GM13976 (cell line): ENCODE results near the gene ITPRIP.

ENCODE experiments used
- DNase-seq: peaks from one replicate; pipeline ENCODE4 v3.0.0; 2012; ENCODE audit warnings: low spot score
- in situ Hi-C: fragments of 300-500 bp; cut with MboI; formaldehyde crosslinking; loops from one replicate; pipeline ENCODE4 v1.12.0; 2022; ENCODE audit warnings: low sequenced_read_pairs, mixed read lengths, inconsistent platforms; ENCODE audit not compliant: unreplicated experiment
- TF ChIP-seq, protein P1 (sequence below): IDR thresholded peaks from 2 replicates; pipeline ENCODE4 v1.5.1; 2012; ENCODE audit warnings: borderline replicate concordance, mild to moderate bottlenecking; ENCODE audit not compliant: insufficient read depth; ENCODE audit errors: extremely low read depth, missing control alignments, control extremely low read depth

The ITPRIP gene

GRCh38 chr10:104264783-104265182 lies 73.5 kb downstream of the ITPRIP start:
- in situ Hi-C loops: no loop called here
- TF ChIP-seq, protein P1, sequence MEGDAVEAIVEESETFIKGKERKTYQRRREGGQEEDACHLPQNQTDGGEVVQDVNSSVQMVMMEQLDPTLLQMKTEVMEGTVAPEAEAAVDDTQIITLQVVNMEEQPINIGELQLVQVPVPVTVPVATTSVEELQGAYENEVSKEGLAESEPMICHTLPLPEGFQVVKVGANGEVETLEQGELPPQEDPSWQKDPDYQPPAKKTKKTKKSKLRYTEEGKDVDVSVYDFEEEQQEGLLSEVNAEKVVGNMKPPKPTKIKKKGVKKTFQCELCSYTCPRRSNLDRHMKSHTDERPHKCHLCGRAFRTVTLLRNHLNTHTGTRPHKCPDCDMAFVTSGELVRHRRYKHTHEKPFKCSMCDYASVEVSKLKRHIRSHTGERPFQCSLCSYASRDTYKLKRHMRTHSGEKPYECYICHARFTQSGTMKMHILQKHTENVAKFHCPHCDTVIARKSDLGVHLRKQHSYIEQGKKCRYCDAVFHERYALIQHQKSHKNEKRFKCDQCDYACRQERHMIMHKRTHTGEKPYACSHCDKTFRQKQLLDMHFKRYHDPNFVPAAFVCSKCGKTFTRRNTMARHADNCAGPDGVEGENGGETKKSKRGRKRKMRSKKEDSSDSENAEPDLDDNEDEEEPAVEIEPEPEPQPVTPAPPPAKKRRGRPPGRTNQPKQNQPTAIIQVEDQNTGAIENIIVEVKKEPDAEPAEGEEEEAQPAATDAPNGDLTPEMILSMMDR: no peak
- DNase-seq: no peak

- TF ChIP-seq, protein P1: no peak
- in situ Hi-C loops: no loop called here
- DNase-seq: no peak
Measured at GRCh38 chr10:104262055-104262454, 76.2 kb downstream of the ITPRIP start.

GRCh38 chr10:104260775-104261115 lies 77.5 kb downstream of the ITPRIP start:
- in situ Hi-C loops: no loop called here
- DNase-seq: no peak
- TF ChIP-seq, protein P1: no peak

- DNase-seq: no peak
- TF ChIP-seq, protein P1: no peak
- in situ Hi-C loops: no loop called here
Measured at GRCh38 chr10:104259999-104260774, 78.1 kb downstream of the ITPRIP start.
